Endothelial cell of umbilical vein (primary cell): ENCODE measurements around the gene TIMP4. TPM values are rescaled to one million over a fixed set of nuclear protein-coding genes. Genes with fewer than 3 reads are reported as not detected.

Experiments used
- BruUV-seq: library from RNA; stranded (reverse); fragments of 400-500 nt; replicated peaks from 2 replicates; lab custom pipeline; 2021; lab: Mats Ljungman, UMichigan
- CTCF ChIA-PET: fragments of 300-600, 350-600 bp; sonication (Branson Sonifier 250); formaldehyde crosslinking; loops from one replicate; lab custom pipeline; 2021; ENCODE audit warnings: antibody characterized with exemption, inconsistent platforms; lab: Charles Lee
- POLR2A ChIA-PET: fragments of 300-600, 350-600 bp; sonication (Branson Sonifier 250); formaldehyde crosslinking; loops from one replicate; lab custom pipeline; 2021; ENCODE audit warnings: antibody characterized with exemption, inconsistent platforms; lab: Charles Lee
- DNase-seq: peaks from one replicate; pipeline ENCODE4 v3.0.0-alpha.2; 2011; ENCODE audit warnings: low read depth, low spot score
- FAIRE-seq: peaks from 2 replicates; lab custom pipeline; 2011; peaks lifted over from hg19 to GRCh38; lab: Jason Lieb, UNC
- H2AFZ ChIP-seq: 2 replicates; pipeline ENCODE4 v1.6.0; 2012; ENCODE audit warnings: low read depth, low read length, control low read depth, inconsistent platforms
- H3K27ac ChIP-seq: 2 replicates; pipeline ENCODE4 v1.5.1; 2011; ENCODE audit warnings: low read depth, mild to moderate bottlenecking, control low read depth, low read length, moderate library complexity; ENCODE audit not compliant: insufficient read depth
- H3K27me3 ChIP-seq, 2 experiments: 2 replicates each; pipeline versions ENCODE4 v1.6.0 to v1.6.1; 2011; ENCODE audit warnings: low read length in 2 of 2, mixed read lengths in 1 of 2; ENCODE audit not compliant: control insufficient read depth in 2 of 2, insufficient read depth in 2 of 2
- H3K36me3 ChIP-seq, 2 experiments: 2 replicates in 1 of 2; 3 replicates in 1 of 2; pipeline ENCODE4 v1.5.1; 2011; ENCODE audit warnings: low read length in 2 of 2, mild to moderate bottlenecking in 1 of 2, moderate library complexity in 1 of 2; ENCODE audit not compliant: control insufficient read depth in 2 of 2, insufficient read depth in 2 of 2; ENCODE audit errors: extremely low read depth in 1 of 2
- H3K4me1 ChIP-seq: 3 replicates; pipeline ENCODE4 v1.5.1; 2011; ENCODE audit warnings: mild to moderate bottlenecking, low read length; ENCODE audit not compliant: control insufficient read depth, insufficient read depth; ENCODE audit errors: extremely low read depth
- H3K4me2 ChIP-seq: 2 replicates; pipeline ENCODE4 v1.6.1; 2011; ENCODE audit warnings: low read length, control low read depth, mixed read lengths; ENCODE audit not compliant: insufficient read depth
- H3K4me3 ChIP-seq, 3 experiments: fragments of 200-600 bp in 1 of 3; sonication (generic), shearing (Covaris generic) in 1 of 3; replicated peaks in 1 of 3; 2 replicates each; pipeline ENCODE4 v1.5.1; 2011 to 2016; ENCODE audit warnings: control low read depth in 3 of 3, low read length in 3 of 3, mild to moderate bottlenecking in 2 of 3, inconsistent platforms in 1 of 3, low read depth in 1 of 3, moderate library complexity in 1 of 3; ENCODE audit not compliant: insufficient read depth in 1 of 3
- H3K79me2 ChIP-seq: 2 replicates; pipeline ENCODE4 v1.6.0; 2012; ENCODE audit warnings: low read length, inconsistent platforms; ENCODE audit not compliant: control insufficient read depth, insufficient read depth
- H3K9ac ChIP-seq: replicated peaks from 2 replicates; pipeline ENCODE3; 2011; ENCODE audit warnings: low read length, control low read depth; ENCODE audit not compliant: insufficient read depth; ENCODE audit errors: extremely low read depth
- H3K9me1 ChIP-seq: replicated peaks from 3 replicates; pipeline ENCODE4 v1.6.0; 2011; ENCODE audit warnings: mild to moderate bottlenecking, low read length; ENCODE audit not compliant: control insufficient read depth, insufficient read depth; ENCODE audit errors: extremely low read depth
- H3K9me3 ChIP-seq: replicated peaks from 2 replicates; pipeline ENCODE4 v1.5.1; 2012; ENCODE audit warnings: low read length, inconsistent platforms; ENCODE audit not compliant: control insufficient read depth, insufficient read depth
- H4K20me1 ChIP-seq: replicated peaks from 2 replicates; pipeline ENCODE3; 2011; ENCODE audit warnings: mild to moderate bottlenecking, low read length; ENCODE audit not compliant: control insufficient read depth, insufficient read depth; ENCODE audit errors: extremely low read depth
- GATA2 ChIP-seq: IDR thresholded peaks from 2 replicates; pipeline ENCODE4 v1.7.0; 2011; ENCODE audit warnings: low read depth, mild to moderate bottlenecking, moderate library complexity, mixed read lengths, low read length; ENCODE audit not compliant: insufficient read length, insufficient read depth
- POLR2AphosphoS5 ChIP-seq: IDR thresholded peaks from 2 replicates; pipeline ENCODE4 v1.6.1; 2012; ENCODE audit warnings: low read depth, mild to moderate bottlenecking, control low read depth, low read length, moderate library complexity; ENCODE audit not compliant: insufficient read depth
- dilution Hi-C: fragments of 300-500 bp; cut with MboI; formaldehyde crosslinking; loops from one replicate; pipeline ENCODE4 v1.15.0; 2019; ENCODE audit warnings: low sequenced_read_pairs; ENCODE audit not compliant: extremely low pct_ligation_motif_present
- intact Hi-C: fragments of 100-400 bp; cut with micrococcal nuclease; formaldehyde crosslinking; loops from one replicate; pipeline ENCODE4 v1.10.0; 2022
- polyA plus RNA-seq, 4 experiments: library from polyadenylated mRNA; depleted of rRNA in 3 of 4; stranded (reverse) in 3 of 4; unstranded in 1 of 4; fragments of >200 nt; gene quantifications; 2 replicates each; pipeline versions ENCODE4 v1.2.1 to v1.2.3, GENCODE V29; 2011 to 2012; ENCODE audit warnings: missing spikeins in 1 of 4
- total RNA-seq: library from RNA; stranded (reverse); gene quantifications from 2 replicates; pipeline ENCODE4 v1.2.3, GENCODE V29; 2021
- TF ChIP-seq, protein P1 (sequence below): IDR thresholded peaks from 2 replicates; pipeline ENCODE4 v1.6.1; 2011; ENCODE audit not compliant: insufficient read depth, insufficient read length
- TF ChIP-seq, protein P2 (sequence below), 2 donors: IDR thresholded peaks; 1 replicate in 1 of 2; 2 replicates in 1 of 2; pipeline ENCODE4 v1.5.1; 2011; ENCODE audit warnings: low read length in 2 of 2, mild to moderate bottlenecking in 2 of 2, moderate library complexity in 2 of 2, control low read depth in 1 of 2, inconsistent platforms in 1 of 2, low read depth in 1 of 2; ENCODE audit not compliant: insufficient read depth in 1 of 2; ENCODE audit errors: extremely low read depth in 1 of 2

TIMP4 gene
- total and polyA plus RNA-seq, 2 donors (not counting 3 experiments of a cell fraction or from before 2014, with no cell fraction given): 0.07 to 0.40 TPM

- Histone ChIP-seq H3K79me2 (no peaks in the 10 kb centered on the region), H4K20me1 (no peaks in the 10 kb centered on the region), H3K27me3 (peaks cover 7 to 12% of the 10 kb centered on the region in 2 experiments), H3K4me3 (no peak overlapping the region), H3K9me1 (no peaks in the 10 kb centered on the region), H2AFZ (no peak overlapping the region), H3K27ac (no peak overlapping the region), H3K36me3 (no peaks in the 10 kb centered on the region), H3K4me2 (no peak overlapping the region), H3K9me3 (no peaks in the 10 kb centered on the region), H3K4me1 (no peaks in the 10 kb centered on the region), H3K9ac (no peak overlapping the region)
- CTCF ChIA-PET: interaction anchor here (1.3 to 6.8 kb wide), 4 partner anchors 11 to 345 kb away, joined by 4 to 256 read pairs (median 96); partner anchors contain the start of gene TSEN2
- TF ChIP-seq, protein P1, sequence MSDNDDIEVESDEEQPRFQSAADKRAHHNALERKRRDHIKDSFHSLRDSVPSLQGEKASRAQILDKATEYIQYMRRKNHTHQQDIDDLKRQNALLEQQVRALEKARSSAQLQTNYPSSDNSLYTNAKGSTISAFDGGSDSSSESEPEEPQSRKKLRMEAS: no peak
- TF ChIP-seq, protein P2, sequence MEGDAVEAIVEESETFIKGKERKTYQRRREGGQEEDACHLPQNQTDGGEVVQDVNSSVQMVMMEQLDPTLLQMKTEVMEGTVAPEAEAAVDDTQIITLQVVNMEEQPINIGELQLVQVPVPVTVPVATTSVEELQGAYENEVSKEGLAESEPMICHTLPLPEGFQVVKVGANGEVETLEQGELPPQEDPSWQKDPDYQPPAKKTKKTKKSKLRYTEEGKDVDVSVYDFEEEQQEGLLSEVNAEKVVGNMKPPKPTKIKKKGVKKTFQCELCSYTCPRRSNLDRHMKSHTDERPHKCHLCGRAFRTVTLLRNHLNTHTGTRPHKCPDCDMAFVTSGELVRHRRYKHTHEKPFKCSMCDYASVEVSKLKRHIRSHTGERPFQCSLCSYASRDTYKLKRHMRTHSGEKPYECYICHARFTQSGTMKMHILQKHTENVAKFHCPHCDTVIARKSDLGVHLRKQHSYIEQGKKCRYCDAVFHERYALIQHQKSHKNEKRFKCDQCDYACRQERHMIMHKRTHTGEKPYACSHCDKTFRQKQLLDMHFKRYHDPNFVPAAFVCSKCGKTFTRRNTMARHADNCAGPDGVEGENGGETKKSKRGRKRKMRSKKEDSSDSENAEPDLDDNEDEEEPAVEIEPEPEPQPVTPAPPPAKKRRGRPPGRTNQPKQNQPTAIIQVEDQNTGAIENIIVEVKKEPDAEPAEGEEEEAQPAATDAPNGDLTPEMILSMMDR (IDR thresholded peaks at IDR 0.05; ENCODE audit: extremely low read depth in 1 of 2, insufficient read depth in 1 of 2, low read depth in 1 of 2, low read length in 2 of 2): peak; percentile 39 to 47
- TF ChIP-seq GATA2 (no peak), POLR2AphosphoS5 (no peak)
- dilution Hi-C loops: no loop called here
- FAIRE-seq: peak; percentile 58
- POLR2A ChIA-PET: no interaction called here
- peak; percentile 42 for DNase-seq
- intact Hi-C loops: loop anchor here (1.0 to 10.0 kb wide), 8 partner anchors 153 to 762 kb away; partner anchors contain the start of gene MKRN2
- no TSS peak for BruUV-seq
These were observed 19.6 kb downstream of the TIMP4 start for GRCh38 chr3:12139111-12139511.
